ENCODE measurements around the gene TRIM71.

DNA sequence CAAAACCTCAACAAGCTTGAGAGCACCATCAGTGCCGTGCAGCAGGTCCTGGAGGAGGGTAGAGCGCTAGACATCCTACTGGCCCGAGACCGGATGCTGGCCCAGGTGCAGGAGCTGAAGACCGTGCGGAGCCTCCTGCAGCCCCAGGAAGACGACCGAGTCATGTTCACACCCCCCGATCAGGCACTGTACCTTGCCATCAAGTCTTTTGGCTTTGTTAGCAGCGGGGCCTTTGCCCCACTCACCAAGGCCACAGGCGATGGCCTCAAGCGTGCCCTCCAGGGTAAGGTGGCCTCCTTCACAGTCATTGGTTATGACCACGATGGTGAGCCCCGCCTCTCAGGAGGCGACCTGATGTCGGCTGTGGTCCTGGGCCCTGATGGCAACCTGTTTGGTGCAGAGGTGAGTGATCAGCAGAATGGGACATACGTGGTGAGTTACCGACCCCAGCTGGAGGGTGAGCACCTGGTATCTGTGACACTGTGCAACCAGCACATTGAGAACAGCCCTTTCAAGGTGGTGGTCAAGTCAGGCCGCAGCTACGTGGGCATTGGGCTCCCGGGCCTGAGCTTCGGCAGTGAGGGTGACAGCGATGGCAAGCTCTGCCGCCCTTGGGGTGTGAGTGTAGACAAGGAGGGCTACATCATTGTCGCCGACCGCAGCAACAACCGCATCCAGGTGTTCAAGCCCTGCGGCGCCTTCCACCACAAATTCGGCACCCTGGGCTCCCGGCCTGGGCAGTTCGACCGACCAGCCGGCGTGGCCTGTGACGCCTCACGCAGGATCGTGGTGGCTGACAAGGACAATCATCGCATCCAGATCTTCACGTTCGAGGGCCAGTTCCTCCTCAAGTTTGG is 72.9 kb downstream of the TRIM71 start:
- TF ChIP-seq, protein P1, sequence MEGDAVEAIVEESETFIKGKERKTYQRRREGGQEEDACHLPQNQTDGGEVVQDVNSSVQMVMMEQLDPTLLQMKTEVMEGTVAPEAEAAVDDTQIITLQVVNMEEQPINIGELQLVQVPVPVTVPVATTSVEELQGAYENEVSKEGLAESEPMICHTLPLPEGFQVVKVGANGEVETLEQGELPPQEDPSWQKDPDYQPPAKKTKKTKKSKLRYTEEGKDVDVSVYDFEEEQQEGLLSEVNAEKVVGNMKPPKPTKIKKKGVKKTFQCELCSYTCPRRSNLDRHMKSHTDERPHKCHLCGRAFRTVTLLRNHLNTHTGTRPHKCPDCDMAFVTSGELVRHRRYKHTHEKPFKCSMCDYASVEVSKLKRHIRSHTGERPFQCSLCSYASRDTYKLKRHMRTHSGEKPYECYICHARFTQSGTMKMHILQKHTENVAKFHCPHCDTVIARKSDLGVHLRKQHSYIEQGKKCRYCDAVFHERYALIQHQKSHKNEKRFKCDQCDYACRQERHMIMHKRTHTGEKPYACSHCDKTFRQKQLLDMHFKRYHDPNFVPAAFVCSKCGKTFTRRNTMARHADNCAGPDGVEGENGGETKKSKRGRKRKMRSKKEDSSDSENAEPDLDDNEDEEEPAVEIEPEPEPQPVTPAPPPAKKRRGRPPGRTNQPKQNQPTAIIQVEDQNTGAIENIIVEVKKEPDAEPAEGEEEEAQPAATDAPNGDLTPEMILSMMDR (IDR thresholded peaks at IDR 0.05; ENCODE audit: low read length) = no peak
- TF ChIP-seq EZH2 (IDR thresholded peaks at IDR 0.05; ENCODE audit: borderline replicate concordance, low read length) = no peak
